A549 (cell line): ENCODE data around the gene TRAK1.

Experiments used
- CHD2 ChIP-seq: fragments of 150-350 bp; IDR thresholded peaks from 2 replicates; pipeline ENCODE4 v1.6.1; 2014; ENCODE audit warnings: low read length; ENCODE audit not compliant: partially characterized antibody
- CTCF ChIP-seq: fragments of >200 bp; sonication (Bioruptor Twin); formaldehyde crosslinking; IDR thresholded peaks from 3 replicates; pipeline ENCODE4 v1.5.1; 2016
- ELK1 ChIP-seq: fragments of 150-350 bp; IDR thresholded peaks from 2 replicates; pipeline ENCODE4 v1.6.1; 2014; ENCODE audit warnings: low read depth, mild to moderate bottlenecking, low read length
- EP300 ChIP-seq, 2 experiments: fragments of >200 bp; sonication (Bioruptor Twin); formaldehyde crosslinking; IDR thresholded peaks; 2 replicates in 1 of 2; 3 replicates in 1 of 2; pipeline ENCODE4 v1.6.1; 2016 to 2017
- MAZ ChIP-seq: fragments of 150-350 bp; IDR thresholded peaks from 2 replicates; pipeline ENCODE4 v1.6.1; 2014; ENCODE audit warnings: antibody characterized with exemption, low read depth, low read length, borderline replicate concordance
- POLR2A ChIP-seq: IDR thresholded peaks from 2 replicates; pipeline ENCODE4 v1.6.1; 2012; ENCODE audit warnings: mild to moderate bottlenecking, low read length
- RAD21 ChIP-seq, 2 experiments: fragments of >200 bp in 1 of 2; sonication (Bioruptor Twin) in 1 of 2; formaldehyde crosslinking in 1 of 2; IDR thresholded peaks in 1 of 2; conservative IDR thresholded peaks in 1 of 2; 2 replicates in 1 of 2; 3 replicates in 1 of 2; pipeline ENCODE4 v1.6.1; 2012 to 2018; ENCODE audit warnings: inconsistent platforms in 1 of 2
- ZC3H11A ChIP-seq: fragments of 450-650 bp; IDR thresholded peaks from 2 replicates; pipeline ENCODE4 v1.6.1; 2014; ENCODE audit warnings: antibody characterized with exemption, mild to moderate bottlenecking

GRCh38 chr3:42226470-42227425 is 135.6 kb downstream of the TRAK1 start:
- TF ChIP-seq CTCF (no peak), POLR2A (no peak), RAD21 (conservative IDR thresholded peaks at IDR 0.05 in 1 of 2, IDR thresholded peaks at IDR 0.05 in 1 of 2) (no peak), CHD2 (no peak), EP300 (IDR thresholded peaks at IDR 0.05) (no peak), ELK1 (no peak), MAZ (no peak), ZC3H11A (no peak)
